ENCODE measurements around the gene NUP93. TPM values are rescaled to one million over a fixed set of nuclear protein-coding genes. Genes with fewer than 3 reads are reported as not detected.
"Not testable (repeated sequence)": the region's sequence is repeated elsewhere in the genome, so short reads cannot be mapped to it uniquely, and the experiment has no call there.

The NUP93 gene
- total RNA-seq, 2 donors from 2014 or later = 29.9 to 38.6 TPM

DNA sequence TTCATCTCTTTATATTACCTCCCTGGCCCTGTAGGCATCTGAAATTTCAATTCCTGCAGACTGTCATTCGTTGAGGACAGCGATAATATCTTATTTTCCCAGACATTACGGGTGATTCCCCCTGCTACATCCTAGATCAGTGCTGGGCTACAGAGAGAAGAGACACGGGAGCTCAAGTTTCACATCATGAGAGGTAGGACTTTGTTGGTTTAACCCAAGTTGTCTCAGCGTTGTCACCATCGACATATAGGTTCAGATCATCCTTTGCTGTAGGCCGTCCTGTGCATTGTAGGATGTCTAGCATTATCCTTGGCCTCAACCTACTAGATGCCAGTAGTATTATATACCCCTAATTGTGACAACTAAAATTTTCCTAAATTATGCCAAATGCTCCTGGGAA is 28.4 kb upstream of the NUP93 start:
- intact Hi-C loops (cut with DNase I) = loop anchor here (2.0 to 10.0 kb wide), 4 partner anchors 99 to 187 kb away; no protein-coding TSS in a partner anchor
- DNase-seq (no peak), ATAC-seq (no peak)

DNA sequence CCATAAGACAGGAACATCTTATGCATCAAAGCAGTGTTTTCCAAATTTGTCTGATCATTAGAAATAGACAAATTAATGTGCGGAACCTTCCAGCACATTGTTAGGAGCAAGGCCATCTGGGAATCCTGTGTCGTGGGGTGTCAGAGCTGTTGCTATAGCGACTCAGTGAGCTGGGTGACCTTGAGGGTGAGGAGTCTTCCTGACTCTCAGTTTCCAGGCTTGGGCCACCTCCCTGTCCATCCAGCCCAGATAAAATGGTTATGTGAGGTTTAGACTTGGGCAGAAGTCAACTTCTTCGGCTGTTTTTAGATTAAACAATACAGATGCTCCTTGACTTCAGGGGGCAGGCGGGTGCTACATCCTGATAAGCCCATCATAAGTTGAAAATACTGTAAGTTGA is 27.1 kb upstream of the NUP93 start:
- no peak for ATAC-seq

DNA sequence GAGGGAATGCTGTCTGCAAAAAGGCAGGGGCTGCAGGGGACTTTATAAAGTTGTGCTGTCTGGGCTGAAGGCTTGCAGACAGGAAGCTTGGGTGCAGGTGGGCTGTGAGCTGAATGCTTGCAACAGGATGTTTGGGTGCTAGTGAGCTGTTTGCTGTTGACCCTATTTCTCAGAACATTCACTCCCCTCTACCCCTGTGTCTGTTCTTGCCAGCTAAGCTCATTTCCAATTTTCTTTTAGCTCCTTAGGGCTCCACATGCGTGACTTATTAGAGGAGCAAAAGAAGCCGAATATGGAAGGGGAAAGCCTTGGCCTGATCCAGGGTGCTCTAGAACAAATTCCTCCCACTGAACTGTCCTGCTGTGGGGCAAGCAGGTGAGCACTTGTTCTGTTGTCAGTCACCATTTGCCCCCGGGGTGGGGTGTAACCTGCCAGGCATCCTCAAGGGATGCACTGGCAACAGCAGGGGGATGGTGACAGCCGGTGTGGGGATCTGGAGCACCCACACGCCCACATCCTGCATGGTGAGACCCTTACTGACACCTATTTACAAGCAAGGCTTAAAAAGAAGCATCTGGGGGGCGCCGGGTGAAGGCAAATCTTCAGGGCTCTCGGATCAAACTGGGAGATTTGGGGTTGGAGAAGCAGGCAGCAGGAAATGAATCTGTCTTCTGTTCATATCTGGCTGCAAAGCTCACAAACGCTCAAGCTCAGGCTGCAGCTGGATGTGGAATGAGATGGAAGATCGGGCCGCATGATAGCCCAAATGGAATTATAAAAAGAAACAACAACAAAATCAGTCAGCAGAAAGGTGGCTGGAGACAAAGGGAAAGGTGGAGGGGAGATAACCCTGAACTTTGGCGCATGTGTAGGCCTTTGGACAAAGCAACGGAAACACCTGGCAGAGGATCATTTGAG is 21.1 kb upstream of the NUP93 start:
- ATAC-seq (peak in 1 of 2 donors; percentile 34), DNase-seq (no peak)
- intact Hi-C loops (cut with DNase I) = loop anchor here in 1 of 2 donors (10.0 kb wide), 1 partner anchor 134 kb away; no protein-coding TSS in a partner anchor

More for the DNA sequence above, 27.1 kb upstream of the NUP93 start:
- DNase-seq = no peak
- intact Hi-C loops (cut with DNase I) = loop anchor here (1.0 to 10.0 kb wide), 5 partner anchors 29 to 128 kb away; no protein-coding TSS in a partner anchor

DNA sequence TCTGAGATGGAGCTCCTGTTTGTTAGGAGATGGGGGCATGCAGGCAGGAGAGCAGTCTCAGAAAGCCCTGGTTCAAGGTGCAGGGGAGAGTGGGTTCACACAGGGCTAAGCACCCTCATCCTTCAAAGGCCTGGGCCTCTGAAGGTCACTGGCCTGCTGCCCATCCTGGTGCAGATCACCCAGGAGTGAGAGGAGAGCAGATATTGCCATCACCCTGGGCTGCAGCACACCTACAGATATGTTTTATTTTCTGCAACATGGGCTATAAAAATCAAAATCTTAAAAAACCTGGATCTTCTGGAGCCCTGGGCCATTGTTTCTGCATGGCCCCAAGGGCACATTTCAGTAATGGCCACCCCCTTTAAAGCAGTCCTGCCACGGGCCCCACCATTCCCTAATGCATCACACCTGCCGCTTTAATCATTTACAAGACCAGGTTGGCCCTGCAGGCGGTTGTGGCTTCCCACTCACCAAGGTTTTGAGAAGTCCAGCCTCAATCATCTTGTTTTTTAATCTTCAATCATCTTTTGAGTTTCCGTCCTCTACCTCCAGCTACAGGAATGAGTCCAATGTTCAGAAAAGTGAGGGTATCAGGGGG is 20.4 kb upstream of the NUP93 start:
- ATAC-seq (no peak), DNase-seq (no peak)
- intact Hi-C loops (cut with DNase I) = loop anchor here in 1 of 2 donors (10.0 kb wide), 1 partner anchor 135 kb away; no protein-coding TSS in a partner anchor

DNA sequence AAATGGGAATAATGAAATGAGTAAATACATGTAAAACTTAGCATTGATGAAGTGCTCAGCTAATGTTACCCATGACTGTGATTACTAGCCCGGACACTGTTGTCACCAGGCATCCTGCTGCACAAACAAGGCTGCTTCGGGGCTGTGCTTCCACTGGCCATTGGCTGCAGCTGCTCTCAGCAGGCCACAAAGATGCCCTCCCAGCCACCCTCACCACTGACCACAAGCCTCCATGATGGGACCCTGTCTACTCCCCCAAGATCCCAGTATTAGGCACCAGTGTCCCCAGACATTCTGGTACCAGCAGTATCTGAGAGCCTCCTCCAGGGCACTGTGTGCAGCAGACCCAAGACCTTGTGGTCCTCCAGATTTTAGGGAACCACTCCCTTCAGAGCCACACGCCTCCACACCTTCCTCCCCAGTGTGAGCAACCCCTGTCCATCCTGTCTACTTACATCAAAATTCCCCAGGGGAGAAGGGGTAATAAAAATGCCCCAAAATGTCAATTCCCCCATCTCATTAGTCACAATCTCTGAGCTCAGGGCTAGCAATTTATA is 19.7 kb upstream of the NUP93 start:
- no peak for DNase-seq
- intact Hi-C loops (cut with DNase I) = no loop called here
- ATAC-seq = no peak

DNA sequence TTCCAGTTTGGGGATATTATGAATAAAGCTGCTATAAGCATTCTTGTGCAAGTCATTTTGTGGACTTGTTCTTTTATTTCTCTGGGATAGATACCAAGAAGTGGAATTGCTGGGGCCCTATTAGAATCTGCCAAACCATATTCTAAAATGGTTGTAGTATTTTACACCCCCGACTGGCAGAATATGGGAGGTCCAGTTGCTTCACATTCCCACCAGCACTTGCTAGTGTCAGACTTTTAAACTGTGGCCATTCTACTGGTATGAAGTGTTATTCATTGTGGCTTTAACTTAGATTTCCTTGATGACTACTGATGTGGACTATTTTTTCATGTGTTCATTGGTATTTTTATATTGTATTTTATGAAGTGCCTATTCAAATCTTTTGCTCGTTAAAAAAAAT is 18.1 kb upstream of the NUP93 start:
- DNase-seq (no peak), ATAC-seq (no peak)
- intact Hi-C loops (cut with DNase I) = no loop called here

DNA sequence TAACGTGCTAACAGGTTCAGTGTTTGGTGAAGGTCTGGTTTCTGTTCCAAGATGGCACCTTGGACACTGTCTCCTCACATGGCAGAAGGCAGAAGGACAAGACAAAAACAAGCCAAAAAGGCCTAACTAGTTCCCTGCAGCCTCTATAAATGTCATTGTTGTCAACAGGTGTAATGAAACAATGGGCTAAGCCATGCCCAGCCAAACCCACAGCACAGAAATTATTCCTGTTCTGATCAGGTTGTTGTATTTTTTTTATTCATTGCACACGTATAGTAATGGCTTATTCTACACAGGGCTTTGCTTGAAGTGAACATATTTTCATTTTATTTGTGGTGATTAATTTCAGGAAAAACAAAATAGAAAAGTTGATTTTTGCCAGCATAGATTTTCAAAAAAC is 16.1 kb upstream of the NUP93 start:
- ATAC-seq (no peak), DNase-seq (no peak)
- intact Hi-C loops (cut with DNase I) = no loop called here

DNA sequence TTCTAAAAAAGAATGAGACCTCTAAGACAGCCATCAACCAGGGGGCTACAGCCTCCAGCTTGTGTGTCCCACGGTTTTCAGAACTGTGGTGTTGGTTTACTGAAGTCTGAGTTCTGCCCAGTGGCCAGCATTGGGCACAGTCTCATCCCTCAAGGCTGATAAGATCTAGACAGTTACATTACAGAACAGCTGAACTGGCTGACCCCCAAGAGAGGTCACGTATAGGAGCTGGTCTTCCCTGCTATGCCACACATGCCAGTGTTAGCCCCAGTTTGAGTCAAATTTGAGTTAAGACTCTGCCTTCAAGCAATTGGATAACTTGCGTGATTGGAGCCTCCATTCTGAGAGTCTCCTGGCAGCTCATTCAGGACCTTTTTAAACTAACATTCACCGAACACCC is 14.8 kb upstream of the NUP93 start:
- DNase-seq (no peak), ATAC-seq (no peak)
- intact Hi-C loops (cut with DNase I) = no loop called here

DNA sequence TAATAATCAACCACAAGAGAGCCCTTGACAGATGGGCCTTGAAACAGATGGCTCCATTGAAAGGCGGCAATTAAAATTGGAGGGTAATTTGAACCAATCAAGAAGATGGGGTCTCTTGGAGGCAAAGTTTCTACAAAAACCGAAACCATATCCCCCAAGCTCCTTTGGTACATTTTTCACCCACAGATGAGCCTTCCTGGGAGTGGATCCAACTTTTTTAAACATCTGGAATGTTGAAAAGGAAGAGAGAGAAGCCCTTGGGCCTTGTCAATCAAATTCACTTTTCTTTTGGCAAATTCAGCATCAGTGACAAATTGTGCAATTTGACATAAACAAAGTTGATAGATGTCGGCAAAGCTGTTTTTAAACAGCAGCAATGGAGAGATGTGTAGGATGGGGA is 13.2 kb upstream of the NUP93 start:
- intact Hi-C loops (cut with DNase I) = no loop called here
- ATAC-seq (no peak), DNase-seq (no peak)

DNA sequence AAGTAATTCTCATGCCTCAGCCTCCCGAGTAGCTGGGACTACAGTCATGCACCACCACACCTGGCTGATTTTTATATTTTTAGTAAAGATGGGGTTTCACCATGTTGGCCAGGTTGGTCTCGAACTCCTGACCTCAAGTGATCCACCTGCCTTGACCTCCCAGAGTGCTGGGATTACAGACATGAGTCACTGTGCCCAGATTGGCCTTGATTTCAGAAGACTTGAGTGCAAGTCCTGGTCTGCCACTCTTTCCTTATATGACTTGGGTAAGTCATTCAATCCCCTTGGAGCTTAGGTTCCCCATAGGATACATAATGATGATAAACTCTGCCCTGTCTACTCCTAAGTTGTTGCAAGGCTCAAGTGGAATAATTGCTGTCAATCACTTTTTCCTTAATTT is 12.4 kb upstream of the NUP93 start:
- intact Hi-C loops (cut with DNase I); ATAC-seq; DNase-seq: not testable (repeated sequence)

DNA sequence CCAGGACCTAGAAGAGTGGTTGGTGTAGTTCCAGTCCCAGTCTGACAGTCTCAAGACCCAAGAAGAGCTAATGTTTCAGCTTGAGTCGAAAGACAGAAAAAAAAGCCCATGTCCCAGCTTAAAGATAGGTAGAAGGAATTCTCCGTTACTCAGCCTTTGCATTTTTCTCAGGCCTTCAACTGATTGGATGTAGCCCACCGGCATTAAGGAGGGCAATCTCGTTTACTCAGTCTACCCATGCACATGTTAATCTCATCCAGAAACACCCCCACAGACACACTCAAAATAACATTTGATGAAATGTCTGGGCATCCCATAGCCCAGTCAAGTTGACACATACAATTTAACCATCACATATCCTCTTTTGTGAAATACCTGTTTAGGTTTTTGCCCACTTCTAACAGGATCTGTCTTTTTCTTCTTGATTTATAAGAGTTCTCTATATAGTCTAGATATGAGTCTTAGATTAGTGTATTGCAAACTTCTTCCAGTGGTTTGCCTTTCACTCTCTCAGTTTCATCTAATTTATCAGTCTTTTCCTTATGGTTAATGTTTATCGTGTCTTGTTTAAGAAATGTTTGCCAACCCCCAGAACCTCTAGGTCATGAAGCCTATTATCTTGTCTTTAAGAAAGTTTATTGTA is 7.6 kb upstream of the NUP93 start:
- no peak for ATAC-seq
- intact Hi-C loops (cut with DNase I) = no loop called here
- no peak for DNase-seq

DNA sequence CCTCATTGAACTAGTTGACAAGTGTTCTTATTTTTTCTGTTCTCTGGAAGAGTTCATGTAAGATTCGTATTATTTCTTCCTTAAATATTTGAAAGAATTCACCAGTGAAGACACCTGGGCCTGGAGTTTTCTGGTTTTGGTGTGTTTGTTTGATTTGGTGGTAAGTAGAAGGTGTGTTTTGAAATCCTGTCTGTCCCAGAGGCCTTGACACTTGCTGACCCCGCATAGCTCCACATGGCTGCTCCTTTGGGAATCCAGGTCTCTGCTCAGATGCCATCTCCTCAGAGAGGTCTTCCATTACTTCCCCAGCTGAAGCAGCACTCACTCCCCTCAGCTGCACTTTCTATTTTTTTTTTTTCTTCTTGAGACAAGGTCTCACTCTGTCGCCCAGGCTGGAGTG is 5.7 kb upstream of the NUP93 start:
- ATAC-seq (no peak), DNase-seq (no peak)
- intact Hi-C loops (cut with DNase I) = no loop called here

DNA sequence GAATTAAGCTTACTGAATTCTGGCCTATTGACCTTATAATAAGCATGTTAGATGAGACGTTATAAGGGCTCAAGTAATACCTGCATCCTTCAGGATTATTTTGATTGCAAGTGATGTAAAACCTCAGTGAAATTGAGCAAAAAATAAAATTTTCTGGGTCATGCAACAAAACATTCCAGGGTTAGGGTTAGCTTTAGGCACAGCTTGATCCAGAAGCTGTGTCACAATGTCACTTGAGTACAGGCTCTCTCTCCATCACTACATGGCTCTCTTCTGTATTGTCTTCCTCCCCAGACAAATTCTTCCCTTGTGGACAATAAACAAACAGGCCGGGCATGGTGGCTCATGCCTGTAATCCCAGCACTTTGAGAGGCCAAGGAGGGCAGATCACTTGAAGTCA is 3.6 kb upstream of the NUP93 start:
- intact Hi-C loops (cut with DNase I) = no loop called here
- ATAC-seq (no peak), DNase-seq (no peak)

DNA sequence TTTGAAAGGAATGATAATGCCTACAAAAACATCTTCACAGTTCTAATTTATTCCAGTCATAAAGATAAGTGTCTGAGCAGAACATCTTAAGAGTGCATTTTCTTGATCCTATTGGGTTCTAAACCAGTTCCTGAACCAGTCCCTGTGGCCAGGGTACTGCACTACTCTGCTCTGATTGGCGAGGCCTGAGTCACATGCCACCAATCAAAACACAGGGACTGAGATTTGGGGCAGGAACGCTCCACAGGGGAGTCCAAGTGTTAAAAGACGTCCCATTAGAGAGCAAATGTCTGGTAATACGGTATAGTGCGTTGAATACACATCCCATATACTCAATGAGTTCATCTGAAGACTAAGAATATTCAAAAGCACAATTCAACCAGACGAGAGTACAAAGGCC is 3.0 kb upstream of the NUP93 start:
- no peak for DNase-seq

DNA sequence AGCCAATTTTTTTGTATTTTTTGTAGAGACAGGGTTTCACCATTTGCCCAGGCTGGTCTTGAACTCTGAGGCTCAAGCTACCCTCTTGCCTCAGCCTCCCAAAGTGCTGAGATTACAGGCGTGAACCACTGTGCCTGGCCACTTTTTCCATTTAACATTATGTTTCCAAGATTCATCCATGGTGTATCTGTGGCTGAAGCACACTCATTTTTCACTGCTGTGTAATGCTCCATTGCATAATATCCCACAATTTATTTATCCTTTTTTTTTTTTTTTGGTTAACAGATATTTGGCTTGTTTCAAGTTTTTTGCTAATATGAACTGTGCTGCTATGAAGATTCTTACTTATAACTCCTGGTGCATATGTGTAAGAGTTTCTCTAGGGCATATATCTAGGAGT is 1.9 kb upstream of the NUP93 start:
- no peak for ATAC-seq
- intact Hi-C loops (cut with DNase I) = no loop called here
- DNase-seq = no peak

More for the DNA sequence above, 3.0 kb upstream of the NUP93 start:
- ATAC-seq = no peak
- intact Hi-C loops (cut with DNase I) = no loop called here

DNA sequence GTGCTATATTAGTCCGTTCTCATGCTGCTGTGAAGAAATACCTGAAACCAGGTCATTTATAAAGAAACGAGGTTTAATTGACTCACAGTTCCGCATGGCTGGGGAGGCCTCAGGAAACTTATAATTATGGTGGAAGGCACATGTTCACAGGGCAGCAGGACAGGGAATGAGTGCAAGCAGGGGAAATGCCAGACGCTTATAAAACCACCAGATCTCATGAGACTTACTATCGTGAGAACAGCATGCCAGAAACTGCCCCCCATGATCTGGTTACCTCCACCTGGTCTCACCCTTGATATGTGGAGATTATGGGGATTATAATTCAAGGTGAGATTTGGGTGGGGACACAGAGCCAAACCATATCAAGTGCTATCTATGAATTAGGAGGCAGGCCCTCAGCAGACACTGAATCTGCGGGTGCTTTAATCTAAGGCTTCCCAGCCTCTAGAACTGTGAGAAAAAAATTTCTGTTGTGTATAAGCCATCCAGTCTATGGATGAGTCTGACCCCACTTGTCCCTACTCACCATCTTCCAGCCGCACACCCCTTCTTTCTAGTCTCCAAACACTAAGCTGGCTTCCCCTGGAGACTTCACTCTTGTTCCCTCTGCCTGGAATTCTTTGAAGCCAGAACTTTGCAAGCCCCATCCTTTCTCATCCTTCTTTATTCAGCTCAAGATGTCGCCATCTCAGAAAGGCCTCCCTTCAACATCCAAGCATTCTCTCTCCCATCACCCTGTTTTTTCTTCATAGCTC is 772 bp upstream of the NUP93 start:
- intact Hi-C loops (cut with DNase I) = no loop called here
- ATAC-seq (peak; percentile 7 to 29), DNase-seq (no peak)

DNA sequence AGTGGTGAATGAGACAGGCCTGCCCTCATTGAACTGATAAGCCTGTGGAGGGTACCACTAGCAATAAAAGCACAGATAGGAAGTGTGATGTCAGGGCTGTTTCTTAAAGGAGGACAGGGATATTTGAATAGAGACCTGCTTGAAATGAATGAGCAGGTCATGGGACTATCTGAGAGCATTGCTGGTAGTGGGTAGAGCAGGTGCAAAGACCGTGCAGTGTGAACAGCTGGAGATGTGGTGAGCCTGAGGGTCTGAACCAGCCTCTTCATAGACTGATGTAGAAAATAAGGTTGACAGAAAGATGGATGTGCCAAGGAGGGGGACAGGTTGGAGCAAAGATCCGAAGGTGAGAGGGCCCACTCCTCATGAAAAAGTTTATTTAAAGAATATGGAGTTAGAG is 2.4 kb downstream of the NUP93 start:
- DNase-seq (no peak), ATAC-seq (no peak)
- intact Hi-C loops (cut with DNase I) = no loop called here

DNA sequence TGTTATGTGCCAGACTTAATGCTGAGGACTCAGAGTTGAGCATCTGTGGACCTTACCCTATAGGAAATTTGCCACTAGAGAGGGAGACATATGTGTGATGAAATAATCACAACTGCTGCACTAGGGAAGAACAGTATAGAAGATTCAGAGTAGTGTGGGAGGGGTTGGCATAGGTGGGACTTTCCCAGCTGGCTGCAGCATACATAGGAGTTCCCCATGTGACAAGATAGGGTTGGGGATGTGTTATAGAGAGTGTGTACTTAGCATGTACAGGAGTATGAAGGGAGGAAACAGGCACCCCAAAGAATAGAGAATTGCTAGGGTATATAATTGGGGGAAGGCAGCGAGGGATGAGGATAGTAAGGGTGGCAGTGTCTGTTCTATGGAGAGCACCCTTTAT is 2.9 kb downstream of the NUP93 start:
- ATAC-seq (no peak), DNase-seq (no peak)
- intact Hi-C loops (cut with DNase I) = no loop called here

DNA sequence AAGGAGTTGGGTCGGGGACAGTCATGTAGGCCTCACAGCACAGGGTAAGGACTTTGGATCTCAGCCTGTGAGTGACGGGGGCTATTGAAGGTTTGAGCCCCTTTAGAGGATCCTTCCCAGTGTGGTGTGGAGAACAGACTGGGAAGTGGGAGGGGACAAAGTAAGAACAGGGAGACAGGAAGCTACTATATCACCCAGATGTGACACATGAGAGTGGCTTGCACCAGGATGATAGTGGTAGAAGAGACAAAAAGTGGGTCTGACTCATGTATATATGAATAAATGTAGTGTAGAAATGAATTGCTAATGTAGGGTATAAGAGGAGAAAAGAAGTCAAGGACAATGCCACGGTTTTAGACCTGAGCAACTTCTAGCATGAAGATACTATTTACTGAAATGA is 4.5 kb downstream of the NUP93 start:
- DNase-seq (no peak), ATAC-seq (no peak)
- intact Hi-C loops (cut with DNase I) = no loop called here

Measured in left cardiac atrium (tissue), 4 donors.